K562 (cell line): ENCODE measurements around the gene GYS1. TPM values are rescaled to one million over a fixed set of nuclear protein-coding genes. Genes with fewer than 3 reads are reported as not detected.

ENCODE experiments used
- CBX1 ChIP-seq: sonication (generic); IDR thresholded peaks from 2 replicates; pipeline ENCODE4 v1.6.1; 2016; ENCODE audit warnings: antibody characterized with exemption, low read depth, mild to moderate bottlenecking
- CREB1 ChIP-seq, 2 experiments: sonication (generic) in 1 of 2; formaldehyde crosslinking in 1 of 2; IDR thresholded peaks; 2 replicates each; pipeline versions ENCODE4 v1.6.1 to v1.8.0; 2012 to 2022; ENCODE audit warnings: inconsistent platforms in 1 of 2, mild to moderate bottlenecking in 1 of 2, missing genetic modification reagents in 1 of 2, moderate library complexity in 1 of 2
- ETS2 ChIP-seq: IDR thresholded peaks from 2 replicates; pipeline ENCODE4 v1.6.1; 2016; ENCODE audit warnings: borderline replicate concordance, missing genetic modification characterization, mild to moderate bottlenecking, moderate library complexity, missing compliant biosample characterization; ENCODE audit not compliant: poor library complexity, severe bottlenecking
- TAF15 ChIP-seq: fragments of 200-400 bp; formaldehyde crosslinking; IDR thresholded peaks from 2 replicates; pipeline ENCODE4 v1.6.1; 2017; ENCODE audit warnings: mild to moderate bottlenecking, low read depth, low read length, moderate library complexity
- polyA plus RNA-seq, 8 experiments: library from polyadenylated mRNA; depleted of rRNA in 4 of 8; stranded (reverse) in 5 of 8; unstranded in 3 of 8; fragments of >200 nt; fragmentation: Nextera tagmentation in 2 of 8; fragmentation: Illumina TruSeq in 1 of 8; extraction: Ambion mirVana in 2 of 8; extraction: Trizol in 1 of 8; gene quantifications; 2 replicates each; pipeline versions ENCODE4 v1.2.1 to v1.2.3, GENCODE V29; 2011 to 2014; ENCODE audit warnings: inconsistent platforms in 1 of 8, missing spikeins in 1 of 8
- total RNA-seq, 7 experiments: library from RNA; depleted of rRNA in 6 of 7; stranded (reverse); fragments of >200 nt in 6 of 7; fragmentation: Illumina TruSeq in 2 of 7; extraction: Trizol in 2 of 7; gene quantifications; 2 replicates each; pipeline versions ENCODE4 v1.2.1 to v1.2.3, GENCODE V29; 2011 to 2021; ENCODE audit warnings: low replicate concordance in 1 of 7
- TF ChIP-seq, protein P1 (sequence below), 2 experiments: fragments of 450-650 bp; IDR thresholded peaks; 2 replicates each; pipeline ENCODE4 v1.6.1; 2018; ENCODE audit warnings: mild to moderate bottlenecking in 2 of 2, low read depth in 1 of 2; ENCODE audit not compliant: partially characterized antibody in 2 of 2
- TF ChIP-seq, protein P2 (sequence below): sonication (generic); formaldehyde crosslinking; IDR thresholded peaks from 2 replicates; pipeline ENCODE4 v1.8.0; 2022; ENCODE audit warnings: mild to moderate bottlenecking, low read depth, missing genetic modification reagents
- TF ChIP-seq, protein P3 (sequence below), 2 experiments: fragments of 450-650 bp; IDR thresholded peaks; 2 replicates each; pipeline ENCODE4 v1.6.1; 2016; ENCODE audit warnings: mild to moderate bottlenecking in 2 of 2, borderline replicate concordance in 1 of 2, low read depth in 1 of 2, moderate library complexity in 1 of 2
- TF ChIP-seq, protein P4 (sequence below): sonication (generic); formaldehyde crosslinking; IDR thresholded peaks from 2 replicates; pipeline ENCODE4 v1.8.0; 2022; ENCODE audit warnings: missing genetic modification reagents, mild to moderate bottlenecking, borderline replicate concordance

The GYS1 gene
- total and polyA plus RNA-seq, 9 of the 15 experiments (the other 6 are each of a cell fraction or from before 2014, with no cell fraction given), result 1.9 to 31.1 (median 15.2) TPM

DNA sequence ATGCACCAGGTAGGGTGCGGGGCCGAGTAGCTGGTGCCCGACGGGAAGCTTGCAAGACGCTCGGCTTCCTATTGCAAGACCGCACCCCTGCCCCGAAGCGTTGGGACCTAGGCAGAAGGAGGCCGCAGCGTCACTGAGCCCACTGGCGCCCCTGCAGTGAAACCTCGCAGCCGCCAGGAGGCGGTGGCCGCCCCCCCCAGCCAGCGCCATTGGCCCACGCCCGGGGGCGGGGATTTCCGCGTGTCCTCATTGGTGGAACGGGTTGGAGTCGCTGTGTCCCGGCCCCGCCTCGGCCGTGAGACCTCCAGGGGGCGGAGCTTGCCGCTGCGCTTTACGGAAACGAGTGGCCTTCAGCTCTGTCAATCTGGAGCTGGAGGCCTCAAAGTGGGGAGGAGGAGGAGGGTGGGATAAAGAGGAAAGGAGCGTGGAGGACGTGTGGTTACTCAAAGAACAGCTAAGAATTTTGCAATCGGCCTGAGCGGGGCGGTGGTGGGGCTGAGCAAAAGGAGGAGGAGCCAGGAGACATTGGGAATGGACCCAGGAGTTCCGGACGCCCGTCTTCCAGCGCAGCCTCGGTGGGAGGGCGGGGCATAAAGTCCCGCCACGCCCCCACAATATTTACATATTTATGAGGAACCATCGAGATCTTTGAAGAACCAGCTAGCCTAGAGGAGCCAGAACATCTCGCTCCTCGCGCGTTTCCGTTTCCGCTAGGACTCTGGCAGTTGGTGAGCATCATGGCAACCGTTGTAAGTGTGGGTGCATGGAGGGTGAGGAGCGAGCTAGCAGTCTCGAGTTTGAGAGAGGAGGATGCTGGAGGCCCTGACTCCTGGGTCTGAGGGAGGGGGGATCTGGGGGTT, at the start of gene GYS1, which contains the start of gene RUVBL2 (continued):
- TF ChIP-seq, protein P1, sequence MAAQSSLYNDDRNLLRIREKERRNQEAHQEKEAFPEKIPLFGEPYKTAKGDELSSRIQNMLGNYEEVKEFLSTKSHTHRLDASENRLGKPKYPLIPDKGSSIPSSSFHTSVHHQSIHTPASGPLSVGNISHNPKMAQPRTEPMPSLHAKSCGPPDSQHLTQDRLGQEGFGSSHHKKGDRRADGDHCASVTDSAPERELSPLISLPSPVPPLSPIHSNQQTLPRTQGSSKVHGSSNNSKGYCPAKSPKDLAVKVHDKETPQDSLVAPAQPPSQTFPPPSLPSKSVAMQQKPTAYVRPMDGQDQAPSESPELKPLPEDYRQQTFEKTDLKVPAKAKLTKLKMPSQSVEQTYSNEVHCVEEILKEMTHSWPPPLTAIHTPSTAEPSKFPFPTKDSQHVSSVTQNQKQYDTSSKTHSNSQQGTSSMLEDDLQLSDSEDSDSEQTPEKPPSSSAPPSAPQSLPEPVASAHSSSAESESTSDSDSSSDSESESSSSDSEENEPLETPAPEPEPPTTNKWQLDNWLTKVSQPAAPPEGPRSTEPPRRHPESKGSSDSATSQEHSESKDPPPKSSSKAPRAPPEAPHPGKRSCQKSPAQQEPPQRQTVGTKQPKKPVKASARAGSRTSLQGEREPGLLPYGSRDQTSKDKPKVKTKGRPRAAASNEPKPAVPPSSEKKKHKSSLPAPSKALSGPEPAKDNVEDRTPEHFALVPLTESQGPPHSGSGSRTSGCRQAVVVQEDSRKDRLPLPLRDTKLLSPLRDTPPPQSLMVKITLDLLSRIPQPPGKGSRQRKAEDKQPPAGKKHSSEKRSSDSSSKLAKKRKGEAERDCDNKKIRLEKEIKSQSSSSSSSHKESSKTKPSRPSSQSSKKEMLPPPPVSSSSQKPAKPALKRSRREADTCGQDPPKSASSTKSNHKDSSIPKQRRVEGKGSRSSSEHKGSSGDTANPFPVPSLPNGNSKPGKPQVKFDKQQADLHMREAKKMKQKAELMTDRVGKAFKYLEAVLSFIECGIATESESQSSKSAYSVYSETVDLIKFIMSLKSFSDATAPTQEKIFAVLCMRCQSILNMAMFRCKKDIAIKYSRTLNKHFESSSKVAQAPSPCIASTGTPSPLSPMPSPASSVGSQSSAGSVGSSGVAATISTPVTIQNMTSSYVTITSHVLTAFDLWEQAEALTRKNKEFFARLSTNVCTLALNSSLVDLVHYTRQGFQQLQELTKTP (IDR thresholded peaks at IDR 0.05; ENCODE audit: low read depth in 1 of 2, partially characterized antibody in 2 of 2), result peak in 1 of 2 experiments; percentile 23
- TF ChIP-seq, protein P2, sequence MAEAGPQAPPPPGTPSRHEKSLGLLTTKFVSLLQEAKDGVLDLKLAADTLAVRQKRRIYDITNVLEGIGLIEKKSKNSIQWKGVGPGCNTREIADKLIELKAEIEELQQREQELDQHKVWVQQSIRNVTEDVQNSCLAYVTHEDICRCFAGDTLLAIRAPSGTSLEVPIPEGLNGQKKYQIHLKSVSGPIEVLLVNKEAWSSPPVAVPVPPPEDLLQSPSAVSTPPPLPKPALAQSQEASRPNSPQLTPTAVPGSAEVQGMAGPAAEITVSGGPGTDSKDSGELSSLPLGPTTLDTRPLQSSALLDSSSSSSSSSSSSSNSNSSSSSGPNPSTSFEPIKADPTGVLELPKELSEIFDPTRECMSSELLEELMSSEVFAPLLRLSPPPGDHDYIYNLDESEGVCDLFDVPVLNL (CRISPR knock-in tag), result no peak
- TF ChIP-seq CREB1 (IDR thresholded peaks at IDR 0.05), result peak; percentile 74
- peak; percentile 85 for TF ChIP-seq CREB1 (CRISPR knock-in tag; IDR thresholded peaks at IDR 0.05)
- TF ChIP-seq, protein P3, sequence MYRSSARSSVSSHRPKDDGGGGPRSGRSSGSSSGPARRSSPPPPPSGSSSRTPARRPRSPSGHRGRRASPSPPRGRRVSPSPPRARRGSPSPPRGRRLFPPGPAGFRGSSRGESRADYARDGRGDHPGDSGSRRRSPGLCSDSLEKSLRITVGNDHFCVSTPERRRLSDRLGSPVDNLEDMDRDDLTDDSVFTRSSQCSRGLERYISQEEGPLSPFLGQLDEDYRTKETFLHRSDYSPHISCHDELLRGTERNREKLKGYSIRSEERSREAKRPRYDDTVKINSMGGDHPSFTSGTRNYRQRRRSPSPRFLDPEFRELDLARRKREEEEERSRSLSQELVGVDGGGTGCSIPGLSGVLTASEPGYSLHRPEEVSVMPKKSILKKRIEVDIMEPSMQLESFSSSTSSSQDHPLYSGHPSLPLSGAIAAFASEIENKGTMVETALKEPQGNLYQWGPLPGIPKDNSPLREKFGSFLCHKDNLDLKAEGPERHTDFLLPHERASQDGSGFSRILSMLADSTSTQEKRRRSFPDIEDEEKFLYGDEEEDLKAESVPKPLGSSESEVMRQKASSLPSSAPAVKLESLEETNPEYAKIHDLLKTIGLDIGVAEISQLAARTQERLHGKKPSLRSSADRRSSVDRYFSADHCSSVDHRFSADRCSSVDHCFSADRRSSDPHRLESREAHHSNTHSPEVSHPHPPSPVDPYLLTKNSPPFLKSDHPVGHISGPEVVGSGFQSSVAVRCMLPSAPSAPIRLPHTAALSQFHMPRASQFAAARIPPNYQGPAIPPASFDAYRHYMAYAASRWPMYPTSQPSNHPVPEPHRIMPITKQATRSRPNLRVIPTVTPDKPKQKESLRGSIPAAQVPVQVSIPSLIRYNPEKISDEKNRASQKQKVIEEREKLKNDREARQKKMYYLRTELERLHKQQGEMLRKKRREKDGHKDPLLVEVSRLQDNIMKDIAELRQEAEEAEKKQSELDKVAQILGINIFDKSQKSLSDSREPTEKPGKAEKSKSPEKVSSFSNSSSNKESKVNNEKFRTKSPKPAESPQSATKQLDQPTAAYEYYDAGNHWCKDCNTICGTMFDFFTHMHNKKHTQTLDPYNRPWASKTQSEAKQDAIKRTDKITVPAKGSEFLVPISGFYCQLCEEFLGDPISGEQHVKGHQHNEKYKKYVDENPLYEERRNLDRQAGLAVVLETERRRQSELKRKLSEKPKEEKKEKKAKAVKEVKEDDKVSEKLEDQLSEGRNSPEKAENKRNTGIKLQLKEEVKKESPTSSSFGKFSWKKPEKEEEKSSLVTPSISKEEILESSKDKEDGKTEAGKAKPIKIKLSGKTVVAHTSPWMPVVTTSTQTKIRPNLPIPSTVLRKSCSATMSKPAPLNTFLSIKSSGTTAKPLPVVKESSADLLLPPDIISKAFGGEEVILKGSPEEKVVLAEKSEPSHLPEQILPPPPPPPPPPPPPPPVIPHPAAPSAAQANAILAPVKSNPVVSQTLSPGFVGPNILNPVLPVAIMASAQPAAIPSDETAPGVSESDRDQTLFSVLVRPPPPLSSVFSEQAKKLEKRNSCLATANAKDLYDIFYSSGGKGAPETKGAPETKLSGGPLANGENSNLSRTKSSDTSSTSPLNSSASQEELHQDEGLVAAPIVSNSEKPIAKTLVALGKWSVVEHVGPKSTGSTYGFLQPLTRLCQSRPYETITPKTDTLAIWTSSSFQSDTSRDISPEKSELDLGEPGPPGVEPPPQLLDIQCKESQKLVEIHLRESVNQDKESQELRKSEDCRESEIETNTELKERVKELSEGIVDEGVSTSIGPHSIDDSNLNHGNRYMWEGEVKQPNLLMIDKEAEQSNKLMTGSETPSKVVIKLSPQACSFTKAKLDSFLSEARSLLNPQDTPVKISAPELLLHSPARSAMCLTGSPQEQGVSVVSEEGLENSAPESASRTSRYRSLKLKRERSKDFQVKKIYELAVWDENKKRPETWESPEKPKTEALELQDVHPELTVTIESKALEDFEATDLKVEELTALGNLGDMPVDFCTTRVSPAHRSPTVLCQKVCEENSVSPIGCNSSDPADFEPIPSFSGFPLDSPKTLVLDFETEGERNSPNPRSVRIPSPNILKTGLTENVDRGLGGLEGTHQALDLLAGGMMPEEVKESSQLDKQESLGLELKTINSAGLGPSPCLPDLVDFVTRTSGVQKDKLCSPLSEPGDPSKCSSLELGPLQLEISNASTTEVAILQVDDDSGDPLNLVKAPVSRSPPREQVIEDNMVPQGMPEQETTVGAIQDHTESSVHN (IDR thresholded peaks at IDR 0.05; ENCODE audit: borderline replicate concordance in 1 of 2, low read depth in 1 of 2), result no peak
- no peak for TF ChIP-seq TAF15
- TF ChIP-seq, protein P4, sequence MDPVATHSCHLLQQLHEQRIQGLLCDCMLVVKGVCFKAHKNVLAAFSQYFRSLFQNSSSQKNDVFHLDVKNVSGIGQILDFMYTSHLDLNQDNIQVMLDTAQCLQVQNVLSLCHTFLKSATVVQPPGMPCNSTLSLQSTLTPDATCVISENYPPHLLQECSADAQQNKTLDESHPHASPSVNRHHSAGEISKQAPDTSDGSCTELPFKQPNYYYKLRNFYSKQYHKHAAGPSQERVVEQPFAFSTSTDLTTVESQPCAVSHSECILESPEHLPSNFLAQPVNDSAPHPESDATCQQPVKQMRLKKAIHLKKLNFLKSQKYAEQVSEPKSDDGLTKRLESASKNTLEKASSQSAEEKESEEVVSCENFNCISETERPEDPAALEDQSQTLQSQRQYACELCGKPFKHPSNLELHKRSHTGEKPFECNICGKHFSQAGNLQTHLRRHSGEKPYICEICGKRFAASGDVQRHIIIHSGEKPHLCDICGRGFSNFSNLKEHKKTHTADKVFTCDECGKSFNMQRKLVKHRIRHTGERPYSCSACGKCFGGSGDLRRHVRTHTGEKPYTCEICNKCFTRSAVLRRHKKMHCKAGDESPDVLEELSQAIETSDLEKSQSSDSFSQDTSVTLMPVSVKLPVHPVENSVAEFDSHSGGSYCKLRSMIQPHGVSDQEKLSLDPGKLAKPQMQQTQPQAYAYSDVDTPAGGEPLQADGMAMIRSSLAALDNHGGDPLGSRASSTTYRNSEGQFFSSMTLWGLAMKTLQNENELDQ (CRISPR knock-in tag), result no peak
- no peak for TF ChIP-seq CBX1
- TF ChIP-seq ETS2 (tag), result no peak
